ENCODE results near the gene ZNF516.

The ZNF516 gene

DNA sequence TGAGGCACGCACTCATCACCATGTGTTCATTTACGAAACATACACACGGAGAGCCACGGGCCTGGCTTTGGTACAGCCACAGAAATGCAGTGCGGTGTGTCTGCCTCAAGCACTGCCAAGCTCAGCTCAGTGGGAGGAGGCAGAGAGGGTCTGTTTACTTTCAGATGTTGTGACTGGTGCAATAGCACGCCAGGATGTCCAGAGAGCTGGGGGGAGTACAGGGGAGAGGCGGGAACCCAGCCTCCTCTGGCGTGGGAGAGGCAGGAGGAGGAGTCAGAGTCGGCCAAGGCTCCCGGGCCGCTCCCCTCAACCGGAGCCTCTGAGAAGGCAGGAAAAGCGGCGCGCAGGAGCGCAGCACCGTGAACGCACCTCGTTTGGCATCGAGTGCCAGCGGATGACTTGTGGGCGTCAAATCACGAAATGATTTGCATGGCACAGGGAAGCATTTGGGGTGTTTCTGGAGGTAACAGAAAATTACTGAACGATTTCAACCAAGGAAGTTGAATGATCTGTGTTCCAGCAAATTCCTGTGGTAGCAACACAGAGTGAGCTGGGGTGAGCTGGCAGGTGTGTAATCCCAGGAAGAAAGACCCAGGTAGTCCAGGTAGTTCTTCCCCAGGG, 143.0 kb downstream of the ZNF516 start:
- Histone ChIP-seq H3K18ac (ENCODE audit: low read length) (peak overlapping the region; percentile 57), H3K4me1 (ENCODE audit: control insufficient read depth in 2 of 2, insufficient read depth in 1 of 2, low read depth in 1 of 2, low read length in 2 of 2) (peaks cover 3 to 15% of the 10 kb centered on the region in 2 donors), H3K36me3 (replicated peaks in 1 of 2; ENCODE audit: control insufficient read depth in 2 of 2, insufficient read depth in 2 of 2, low read length in 2 of 2) (peaks cover 10 to 23% of the 10 kb centered on the region in 2 donors), H2BK12ac (ENCODE audit: low read length) (no peak overlapping the region), H3K23ac (ENCODE audit: low read depth, low read length, poor library complexity) (no peak overlapping the region), H2AK5ac (ENCODE audit: low read depth, low read length) (peak overlapping the region; percentile 11), H2BK5ac (ENCODE audit: low read length) (no peak overlapping the region), H3K14ac (ENCODE audit: low read length) (peak overlapping the region; percentile 95), H3K27me3 (ENCODE audit: control insufficient read depth in 3 of 3, insufficient read depth in 3 of 3, low read depth in 1 of 3, low read length in 3 of 3) (no peaks in the 10 kb centered on the region), H4K8ac (ENCODE audit: low read depth, low read length) (no peak overlapping the region), H2BK15ac (ENCODE audit: low read length) (no peak overlapping the region), H2AFZ (ENCODE audit: low read length) (no peak overlapping the region), H3K4ac (ENCODE audit: low read length) (no peak overlapping the region), H3K9me3 (replicated peaks in 1 of 2; ENCODE audit: control insufficient read depth in 2 of 2, insufficient read depth in 1 of 2, low read depth in 1 of 2, low read length in 2 of 2) (peaks cover 5 to 17% of the 10 kb centered on the region in 2 donors), H3K27ac (replicated peaks; ENCODE audit: low read length) (no peak overlapping the region), H4K91ac (ENCODE audit: low read depth, low read length, poor library complexity) (no peak overlapping the region), H3K4me2 (ENCODE audit: insufficient read depth, low read length, poor library complexity, severe bottlenecking) (no peak overlapping the region), H3K9ac (ENCODE audit: low read depth, low read length, poor library complexity) (no peak overlapping the region), H2BK120ac (ENCODE audit: low read depth, low read length) (no peak overlapping the region), H3K4me3 (ENCODE audit: low read length in 2 of 2) (no peak overlapping the region), H3K79me1 (ENCODE audit: low read depth, low read length) (no peaks in the 10 kb centered on the region)
- WGBS, 2 donors (ENCODE audit: extremely low coverage in 2 of 2, insufficient read length in 2 of 2, insufficient replicate concordance in 1 of 2): no CpG with 5 or more reads among the region's 24 CpGs
- DNase-seq (ENCODE audit: low spot score): no peak

DNA sequence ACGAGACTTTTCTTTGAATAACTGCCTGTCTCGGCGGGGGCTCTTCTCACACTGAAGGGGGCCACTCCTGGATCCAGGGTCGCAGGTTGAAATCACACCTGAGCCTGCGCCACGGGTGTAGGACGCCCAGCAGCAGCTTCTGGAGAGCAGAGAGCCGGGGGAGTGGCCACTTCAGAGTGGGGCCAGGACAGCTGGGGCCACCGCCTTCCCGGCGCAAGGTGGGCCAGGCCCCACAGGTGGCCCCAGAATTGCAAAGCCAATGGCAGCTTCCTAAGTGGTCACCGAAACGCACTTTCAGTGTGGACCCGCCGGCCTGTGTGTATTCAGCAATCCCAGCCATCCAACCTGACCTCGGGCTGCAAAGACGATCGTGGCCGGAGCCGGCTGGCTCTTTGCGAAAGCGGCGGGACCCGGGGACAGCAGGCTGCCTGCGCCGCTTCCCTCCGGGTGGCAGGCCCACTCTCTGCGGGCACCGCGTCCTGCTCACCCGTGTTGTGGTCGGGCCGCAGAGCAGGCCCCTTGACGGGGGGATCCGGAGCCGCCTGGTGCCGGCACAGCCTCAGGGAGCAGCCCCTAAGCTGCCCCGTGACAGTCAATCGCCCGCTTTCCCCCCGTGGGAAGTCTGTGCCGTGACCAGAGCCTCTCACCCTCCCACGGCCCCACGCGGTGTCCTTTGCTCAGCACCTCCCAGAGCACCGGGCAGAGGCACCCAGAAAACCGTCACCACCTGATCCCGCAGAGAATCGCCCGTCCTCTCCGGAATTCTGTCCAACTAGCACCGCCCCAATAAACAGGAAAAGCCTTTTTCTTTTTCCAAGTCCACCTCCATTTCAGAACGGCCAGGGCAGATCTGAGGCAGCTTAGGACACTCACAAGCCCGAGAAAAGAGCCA, 144.7 kb downstream of the ZNF516 start:
- Histone ChIP-seq H4K8ac (ENCODE audit: low read depth, low read length) (no peak overlapping the region), H3K23ac (ENCODE audit: low read depth, low read length, poor library complexity) (no peak overlapping the region), H3K4me1 (ENCODE audit: control insufficient read depth in 2 of 2, insufficient read depth in 1 of 2, low read depth in 1 of 2, low read length in 2 of 2) (peaks cover 3 to 15% of the 10 kb centered on the region in 2 donors), H3K27me3 (ENCODE audit: control insufficient read depth in 3 of 3, insufficient read depth in 3 of 3, low read depth in 1 of 3, low read length in 3 of 3) (no peaks in the 10 kb centered on the region), H3K27ac (replicated peaks; ENCODE audit: low read length) (no peak overlapping the region), H3K36me3 (replicated peaks in 1 of 2; ENCODE audit: control insufficient read depth in 2 of 2, insufficient read depth in 2 of 2, low read length in 2 of 2) (peaks cover 0 to 7% of the 10 kb centered on the region in 2 donors), H2BK120ac (ENCODE audit: low read depth, low read length) (no peak overlapping the region), H3K4me2 (ENCODE audit: insufficient read depth, low read length, poor library complexity, severe bottlenecking) (no peak overlapping the region), H2BK12ac (ENCODE audit: low read length) (peak overlapping the region; percentile 86), H3K9me3 (replicated peaks in 1 of 2; ENCODE audit: control insufficient read depth in 2 of 2, insufficient read depth in 1 of 2, low read depth in 1 of 2, low read length in 2 of 2) (peaks cover 5 to 11% of the 10 kb centered on the region in 2 donors), H2AFZ (ENCODE audit: low read length) (no peak overlapping the region), H2BK5ac (ENCODE audit: low read length) (no peak overlapping the region), H3K4ac (ENCODE audit: low read length) (no peak overlapping the region), H3K14ac (ENCODE audit: low read length) (no peak overlapping the region), H3K79me1 (ENCODE audit: low read depth, low read length) (no peaks in the 10 kb centered on the region), H4K91ac (ENCODE audit: low read depth, low read length, poor library complexity) (no peak overlapping the region), H2BK15ac (ENCODE audit: low read length) (no peak overlapping the region), H3K4me3 (ENCODE audit: low read length in 2 of 2) (no peak overlapping the region), H3K9ac (ENCODE audit: low read depth, low read length, poor library complexity) (no peak overlapping the region), H2AK5ac (ENCODE audit: low read depth, low read length) (peak overlapping the region; percentile 34), H3K18ac (ENCODE audit: low read length) (no peak overlapping the region)
- WGBS, 2 donors (ENCODE audit: extremely low coverage in 2 of 2, insufficient read length in 2 of 2, insufficient replicate concordance in 1 of 2): no CpG with 5 or more reads among the region's 54 CpGs
- no peak for DNase-seq (ENCODE audit: low spot score)

DNA sequence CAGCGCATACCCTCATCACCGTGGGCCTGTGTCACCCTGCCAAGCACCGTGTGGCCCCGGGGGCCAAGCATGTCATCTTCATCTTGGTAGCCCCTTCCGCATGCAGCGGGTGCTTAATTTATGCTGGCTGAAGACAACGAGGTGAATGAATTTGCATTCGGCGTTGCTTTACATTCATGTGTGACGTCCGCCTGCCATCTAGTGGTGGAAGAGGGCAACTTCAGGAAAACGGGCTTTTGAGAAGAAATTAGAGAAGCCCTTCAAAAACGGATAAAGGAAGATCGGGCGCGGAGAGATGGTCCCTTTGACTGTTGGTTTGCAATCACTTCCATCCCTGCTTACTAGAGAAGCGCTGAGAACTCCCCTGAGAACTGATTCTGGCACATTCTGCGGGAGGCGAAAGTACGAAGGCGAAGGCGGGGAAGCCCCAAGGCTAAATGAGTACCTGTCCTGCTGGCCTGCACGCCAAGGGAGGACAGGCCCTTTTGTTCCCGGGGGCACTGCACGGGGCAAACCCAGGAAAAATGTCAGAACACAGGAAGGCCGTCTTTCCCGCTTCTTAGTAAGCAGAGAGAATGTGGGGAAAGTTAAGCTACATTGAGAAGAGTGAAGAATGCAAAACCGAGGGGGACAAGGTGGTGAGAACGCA, 145.9 kb downstream of the ZNF516 start:
- H3K27ac ChIP-seq (replicated peaks; ENCODE audit: low read length): no peak overlapping the region
- H2AK5ac ChIP-seq (ENCODE audit: low read depth, low read length): no peak overlapping the region
- no peak overlapping the region for H3K4me2 ChIP-seq (ENCODE audit: insufficient read depth, low read length, poor library complexity, severe bottlenecking)
- no peak overlapping the region for H2BK15ac ChIP-seq (ENCODE audit: low read length)
- no peak overlapping the region for H3K14ac ChIP-seq (ENCODE audit: low read length)
- no peak overlapping the region for H3K23ac ChIP-seq (ENCODE audit: low read depth, low read length, poor library complexity)
- H3K18ac ChIP-seq (ENCODE audit: low read length): peak overlapping the region; percentile 69
- no peak overlapping the region for H3K9ac ChIP-seq (ENCODE audit: low read depth, low read length, poor library complexity)
- H3K27me3 ChIP-seq (ENCODE audit: control insufficient read depth in 3 of 3, insufficient read depth in 3 of 3, low read depth in 1 of 3, low read length in 3 of 3): no peaks in the 10 kb centered on the region
- peaks cover 0 to 3% of the 10 kb centered on the region in 2 donors for H3K36me3 ChIP-seq (replicated peaks in 1 of 2; ENCODE audit: control insufficient read depth in 2 of 2, insufficient read depth in 2 of 2, low read length in 2 of 2)
- no peak overlapping the region for H4K8ac ChIP-seq (ENCODE audit: low read depth, low read length)
- no peak overlapping the region for H2BK120ac ChIP-seq (ENCODE audit: low read depth, low read length)
- H3K4me3 ChIP-seq (ENCODE audit: low read length in 2 of 2): peak overlapping the region in 1 of 2 donors; percentile 49
- H2BK5ac ChIP-seq (ENCODE audit: low read length): no peak overlapping the region
- H2AFZ ChIP-seq (ENCODE audit: low read length): peak overlapping the region; percentile 71
- H3K79me1 ChIP-seq (ENCODE audit: low read depth, low read length): no peaks in the 10 kb centered on the region
- peak; percentile 83 for DNase-seq (ENCODE audit: low spot score)
- H3K4me1 ChIP-seq (ENCODE audit: control insufficient read depth in 2 of 2, insufficient read depth in 1 of 2, low read depth in 1 of 2, low read length in 2 of 2): peaks cover 3 to 15% of the 10 kb centered on the region in 2 donors
- H4K91ac ChIP-seq (ENCODE audit: low read depth, low read length, poor library complexity): no peak overlapping the region
- H3K9me3 ChIP-seq (replicated peaks in 1 of 2; ENCODE audit: control insufficient read depth in 2 of 2, insufficient read depth in 1 of 2, low read depth in 1 of 2, low read length in 2 of 2): peaks cover 3 to 10% of the 10 kb centered on the region in 2 donors
- WGBS, 2 donors (ENCODE audit: extremely low coverage in 2 of 2, insufficient read length in 2 of 2, insufficient replicate concordance in 1 of 2): no CpG with 5 or more reads among the region's 29 CpGs
- H3K4ac ChIP-seq (ENCODE audit: low read length): no peak overlapping the region
- no peak overlapping the region for H2BK12ac ChIP-seq (ENCODE audit: low read length)

All from neuronal stem cell (in vitro differentiated cells).